NK-92 (cell line): ENCODE results near the gene MAPK13.
"Not testable (repeated sequence)": the region's sequence is repeated elsewhere in the genome, so short reads cannot be mapped to it uniquely, and the experiment has no call there.

Experiments
- DNase-seq: peaks from one replicate; lab custom pipeline; 2025; ENCODE audit not compliant: unreplicated experiment; lab: John Stamatoyannopoulos, UW

The MAPK13 gene

DNA sequence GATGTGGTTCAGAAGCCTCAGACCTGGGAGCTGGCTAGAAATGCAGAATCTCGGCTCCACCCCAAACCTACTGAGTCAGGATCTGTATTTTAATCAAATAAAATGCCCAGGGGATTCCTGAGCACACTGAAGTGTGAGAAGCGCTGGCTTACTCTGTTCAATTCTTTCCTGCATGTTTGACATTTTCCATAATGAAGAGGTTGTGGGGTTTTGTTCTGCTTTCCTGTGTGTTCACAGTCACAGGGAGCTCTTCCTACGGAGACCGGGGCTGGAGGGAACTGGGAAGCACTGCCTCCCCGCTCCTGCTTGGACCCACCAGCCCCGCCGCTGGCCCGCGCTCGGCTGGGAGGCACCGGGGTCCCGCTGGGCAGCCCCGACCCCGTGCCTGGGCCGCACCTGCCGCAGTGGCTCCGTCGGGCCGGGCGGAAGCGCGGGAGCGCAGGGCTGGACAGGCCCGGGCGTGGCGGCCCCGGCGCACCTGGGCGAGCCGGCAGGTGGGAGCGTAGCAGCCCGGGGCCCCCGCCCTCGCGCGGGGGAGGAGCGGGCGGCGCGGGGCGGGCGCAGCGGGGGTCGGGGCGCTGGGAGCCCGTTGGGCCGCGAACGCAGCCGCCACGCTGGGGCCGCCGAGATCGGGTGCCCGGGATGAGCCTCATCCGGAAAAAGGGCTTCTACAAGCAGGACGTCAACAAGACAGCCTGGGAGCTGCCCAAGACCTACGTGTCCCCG is at the start of gene MAPK13:
Gene MAPK13, plus strand, starts transcription at position 573 of the 726 bp plus-strand sequence. Its CDS starts 70 bp downstream, at position 643.
- DNase-seq, result no peak

DNA sequence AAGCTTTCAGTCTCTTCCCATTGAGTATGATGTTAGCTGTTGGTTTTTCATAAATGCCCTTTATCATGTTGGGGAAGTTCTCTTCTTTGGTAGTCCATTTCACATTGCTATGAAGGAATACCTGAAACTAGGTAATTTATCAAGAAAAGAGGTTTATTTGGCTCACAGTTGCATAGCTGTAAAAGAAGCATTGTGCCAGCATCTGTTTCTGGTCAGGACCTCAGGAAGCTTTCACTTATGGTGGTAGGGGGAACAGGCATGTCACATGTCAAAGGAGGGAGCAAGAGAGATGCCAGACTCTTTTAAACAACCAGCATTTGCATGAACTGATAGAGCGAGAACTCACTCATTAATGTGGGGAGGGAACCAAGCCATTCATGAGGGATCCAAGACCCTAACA is 48.0 kb upstream of the MAPK13 start:
- no peak for DNase-seq

DNA sequence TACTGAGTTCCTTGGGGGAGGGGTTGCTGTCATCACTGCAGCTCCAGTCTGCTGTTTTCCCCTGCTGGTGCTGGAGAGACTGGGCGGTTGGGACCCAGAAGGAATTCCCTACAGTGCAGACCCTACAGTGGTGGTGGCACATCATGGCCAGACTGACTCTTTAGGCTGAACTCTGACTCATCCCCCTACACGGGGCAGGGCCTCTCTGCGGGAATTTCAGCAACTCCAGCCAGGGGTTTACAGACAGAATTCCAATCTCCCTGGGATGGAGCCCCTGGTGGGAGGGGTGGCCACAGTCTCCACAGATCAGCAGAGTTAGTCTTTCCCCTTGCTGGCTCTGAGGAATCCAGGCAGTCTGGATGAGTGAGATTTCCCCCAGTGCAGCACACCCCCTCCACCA is 46.9 kb upstream of the MAPK13 start:
- no peak for DNase-seq

DNA sequence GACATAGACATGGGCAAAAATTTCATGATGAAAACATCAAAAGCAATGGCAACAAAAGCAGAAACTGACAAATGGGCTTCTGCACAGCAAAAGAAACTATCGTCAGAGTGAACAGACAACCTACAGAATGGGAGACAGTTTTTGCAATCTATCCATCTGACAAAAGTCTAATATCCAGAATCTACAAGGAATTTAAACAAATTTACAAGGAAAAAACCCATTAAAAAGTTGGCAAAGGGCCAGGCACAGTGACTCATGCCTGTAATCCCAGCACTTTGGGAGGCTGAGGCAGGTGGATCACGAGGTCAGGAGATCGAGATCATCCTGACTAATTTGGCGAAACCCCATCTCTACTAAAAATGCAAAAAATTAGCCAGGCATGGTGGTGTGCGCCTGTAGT is 42.1 kb upstream of the MAPK13 start:
- not testable (repeated sequence) for DNase-seq

DNA sequence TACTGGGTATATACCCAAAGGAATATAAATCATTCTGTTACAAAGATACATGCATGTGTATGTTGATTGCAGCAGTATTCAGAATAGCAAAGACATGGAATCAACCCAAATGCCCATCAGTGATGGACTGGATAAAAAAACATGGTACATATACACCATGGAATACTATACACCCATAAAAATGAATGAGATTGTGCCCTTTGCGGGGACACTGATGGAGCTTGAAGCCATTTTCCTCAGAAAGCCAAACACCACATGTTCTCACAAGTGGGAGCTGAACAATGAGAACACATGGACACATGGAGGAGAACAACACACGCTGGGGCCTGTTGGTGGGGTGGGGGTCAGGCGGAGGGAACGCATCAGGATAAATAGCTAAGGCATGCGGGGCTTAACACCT is 41.3 kb upstream of the MAPK13 start:
- no peak for DNase-seq

DNA sequence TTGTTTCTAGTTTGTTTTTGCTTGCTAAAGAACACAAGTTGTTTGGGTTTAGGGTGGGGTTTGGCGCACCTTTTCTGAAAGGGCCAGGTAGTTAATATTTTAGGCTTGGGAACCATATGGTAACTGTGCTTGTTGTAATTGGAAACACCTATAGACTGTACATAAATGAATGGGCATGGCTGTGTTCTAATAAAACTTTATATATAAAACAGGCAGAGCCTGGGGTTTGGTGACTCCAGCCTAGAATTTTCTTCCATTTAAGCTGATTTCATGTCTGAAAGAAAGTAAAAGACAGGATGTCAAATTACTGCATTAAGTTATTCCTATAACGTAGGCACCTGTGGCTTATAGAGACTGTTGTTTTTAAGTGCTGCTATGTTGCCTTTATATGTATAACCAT is 36.1 kb upstream of the MAPK13 start:
- no peak for DNase-seq

DNA sequence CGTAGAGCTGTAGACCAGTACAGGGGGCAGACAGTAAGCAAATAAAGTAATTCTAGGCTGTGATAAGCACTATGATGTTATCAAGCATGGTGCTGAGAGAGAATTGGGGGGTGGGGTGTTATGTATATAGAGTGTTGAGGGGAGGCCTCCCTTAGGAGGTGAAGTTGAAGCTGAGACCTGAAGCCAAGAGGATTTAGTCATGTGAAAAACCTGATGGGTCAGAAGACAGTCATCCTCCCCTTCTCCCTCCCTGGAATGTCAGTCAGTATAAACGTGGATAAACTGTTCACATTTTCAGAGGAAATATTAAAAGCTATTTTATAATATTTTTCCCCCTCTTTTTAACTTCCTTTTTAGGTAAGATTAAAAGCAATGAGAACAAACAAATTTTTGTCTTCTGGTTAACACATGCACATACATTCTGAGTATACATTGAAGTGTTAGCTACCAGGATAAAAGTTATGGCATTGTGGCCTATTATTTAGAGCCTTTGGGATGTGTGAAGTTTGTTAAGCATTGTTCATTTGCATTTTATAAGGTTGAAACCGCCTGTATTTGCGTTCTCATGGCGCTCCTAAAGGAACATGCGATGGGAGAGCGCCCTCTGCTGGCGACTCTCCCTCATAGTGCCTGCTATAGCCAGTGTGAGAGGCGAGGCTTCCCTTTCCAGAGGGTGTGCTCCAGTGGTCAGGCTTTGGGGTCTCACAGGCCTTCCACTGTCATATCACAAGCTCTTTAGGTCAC is 35.4 kb upstream of the MAPK13 start:
- DNase-seq, result peak; percentile 25

DNA sequence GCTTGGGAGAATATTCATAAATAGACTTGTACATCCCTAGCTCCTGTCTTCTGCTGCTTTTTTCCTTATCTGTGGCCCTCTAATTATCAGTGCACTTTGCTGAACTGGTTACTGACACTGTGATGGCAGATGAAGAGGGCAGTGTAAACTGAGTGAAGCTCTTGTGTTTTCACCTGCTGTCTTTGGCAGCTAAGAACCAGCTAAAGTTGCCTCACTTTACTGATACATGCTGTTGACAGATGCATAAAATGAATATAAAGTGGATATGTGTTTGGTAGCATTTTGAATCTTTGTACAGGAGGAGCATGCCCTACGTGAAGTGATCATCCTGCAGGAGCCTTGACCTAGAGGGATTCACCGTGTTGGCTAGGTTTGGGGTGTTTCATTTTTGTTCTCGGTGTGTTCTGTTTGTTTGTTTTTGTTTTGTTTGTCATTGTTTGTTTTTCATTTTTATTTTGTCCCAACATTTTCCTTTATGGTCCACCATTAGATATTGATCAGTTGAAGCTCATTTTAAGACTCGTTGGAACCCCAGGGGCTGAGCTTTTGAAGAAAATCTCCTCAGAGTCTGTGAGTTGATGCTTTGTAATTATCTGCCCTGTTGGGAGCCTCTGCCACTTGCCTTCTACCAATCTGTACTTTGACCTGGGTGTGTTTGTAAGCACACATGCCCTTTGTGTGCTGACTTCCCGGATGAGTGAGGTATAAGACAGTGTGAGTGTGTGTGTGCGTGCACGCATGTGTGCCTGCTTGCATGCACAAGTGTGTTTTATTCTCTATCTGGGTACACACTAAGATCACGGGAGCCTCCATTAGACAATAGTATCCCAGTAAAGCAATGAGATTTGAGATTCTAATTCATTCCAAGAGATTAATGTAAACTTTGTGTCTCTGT is 34.6 kb upstream of the MAPK13 start:
- no peak for DNase-seq

DNA sequence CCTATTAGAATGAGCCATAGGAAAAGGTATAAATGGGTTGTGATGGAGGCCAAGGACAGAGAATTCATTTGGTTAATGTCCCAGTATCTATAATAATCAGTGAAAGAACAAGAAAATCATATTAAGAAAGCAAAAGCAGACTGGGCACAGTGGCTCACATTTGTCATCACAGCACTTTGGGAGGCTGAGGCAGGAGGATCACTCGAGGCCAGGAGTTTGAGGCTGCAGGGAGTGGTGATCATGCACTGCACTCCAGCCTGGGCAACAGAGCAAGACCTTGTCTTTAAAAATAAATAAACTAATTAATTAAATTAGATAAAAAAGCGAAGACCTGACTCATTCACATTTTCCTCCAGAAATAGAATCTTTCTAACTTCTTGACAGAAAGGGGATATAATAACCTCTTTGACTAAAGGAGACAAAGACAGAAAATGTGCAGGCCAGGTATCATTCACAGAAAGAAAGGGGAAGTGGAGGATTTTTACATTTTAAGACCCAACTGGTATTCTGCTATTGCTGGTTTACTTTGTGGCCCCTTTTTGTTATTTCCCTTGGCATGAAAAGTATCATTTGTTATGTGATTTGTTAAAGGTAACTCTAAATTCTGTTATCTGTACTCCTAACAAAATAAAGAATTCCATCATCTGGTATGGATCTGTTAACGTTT is 31.9 kb upstream of the MAPK13 start:
- DNase-seq, result no peak

DNA sequence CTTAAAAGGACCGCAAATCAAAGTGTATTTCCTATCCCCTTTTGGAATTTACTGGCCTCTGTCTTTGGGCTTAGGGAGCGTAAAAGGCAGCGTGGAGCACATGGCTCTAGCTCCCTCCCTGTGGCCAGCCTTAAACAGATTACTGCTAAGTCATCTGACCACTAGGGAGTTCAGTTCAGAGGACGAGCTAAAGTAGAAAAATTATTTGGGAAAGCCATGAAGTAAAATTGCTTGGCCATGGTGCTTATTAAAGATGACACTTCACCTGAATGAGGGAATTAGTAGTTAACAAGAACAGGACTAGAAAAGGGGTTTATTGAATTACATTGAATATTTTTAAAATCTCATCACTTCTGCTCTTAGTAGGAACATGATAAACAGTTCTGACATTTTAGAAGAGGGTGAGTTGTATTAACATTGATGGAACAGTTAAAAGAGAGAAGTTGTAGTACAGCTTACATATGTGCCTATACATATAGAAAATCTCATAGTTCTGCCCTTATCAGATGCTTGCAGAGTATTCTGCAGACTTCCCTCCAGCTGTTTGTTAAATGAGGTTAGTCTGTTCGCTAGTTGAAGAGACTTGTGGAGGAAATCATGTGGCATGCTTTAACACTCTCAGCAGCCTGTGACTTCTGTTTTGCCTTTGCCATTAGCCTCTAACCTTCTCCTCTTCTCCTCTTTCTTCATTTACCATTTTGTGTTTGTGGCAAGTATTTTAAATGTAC is 31.2 kb upstream of the MAPK13 start:
- no peak for DNase-seq

DNA sequence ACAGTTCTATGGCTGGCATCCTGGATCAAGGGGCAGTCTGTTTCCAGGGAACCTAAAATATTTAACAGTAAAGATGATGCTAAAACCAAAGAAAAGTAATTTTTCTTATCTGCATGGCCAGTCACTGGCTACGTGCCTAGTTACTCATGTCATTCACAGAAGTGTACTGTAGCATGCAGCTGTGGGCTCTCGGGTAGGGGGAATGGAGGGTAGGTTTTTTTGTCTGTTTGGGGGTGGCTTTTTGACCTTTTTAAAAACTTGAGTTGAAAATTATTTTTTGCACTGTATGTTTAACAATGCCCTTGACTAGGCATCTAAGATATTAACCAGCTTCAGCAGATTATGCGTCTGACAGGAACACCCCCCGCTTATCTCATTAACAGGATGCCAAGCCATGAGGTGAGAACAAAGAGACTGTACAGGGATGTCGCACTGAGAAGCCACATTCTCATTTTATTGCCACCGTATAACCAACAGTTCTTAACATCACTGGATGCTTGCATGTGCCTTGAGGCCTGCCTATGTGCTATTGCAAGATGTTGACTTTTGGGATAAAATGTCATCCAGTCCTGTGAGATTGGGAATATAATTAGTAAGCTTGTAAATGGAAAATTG is 30.3 kb upstream of the MAPK13 start:
- no peak for DNase-seq

DNA sequence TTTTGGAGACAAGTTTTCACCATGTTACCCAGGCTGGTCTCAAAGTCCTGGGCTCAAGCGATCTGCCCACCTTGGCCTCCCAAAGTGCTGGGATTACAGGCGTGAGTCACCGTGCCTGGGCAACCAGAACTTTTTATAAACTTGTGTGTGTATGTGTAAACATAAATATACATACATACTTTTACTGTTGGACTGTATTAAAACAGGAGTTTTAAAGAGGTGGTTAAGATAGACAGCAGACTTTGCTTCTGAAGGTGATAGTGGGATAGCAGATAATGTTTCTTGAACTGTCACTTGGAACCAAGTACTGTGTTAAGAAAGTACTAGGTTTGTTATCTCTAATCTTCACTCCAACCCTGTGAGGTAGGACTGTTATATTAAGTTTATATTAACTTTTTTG is 28.6 kb upstream of the MAPK13 start:
- DNase-seq, result no peak

DNA sequence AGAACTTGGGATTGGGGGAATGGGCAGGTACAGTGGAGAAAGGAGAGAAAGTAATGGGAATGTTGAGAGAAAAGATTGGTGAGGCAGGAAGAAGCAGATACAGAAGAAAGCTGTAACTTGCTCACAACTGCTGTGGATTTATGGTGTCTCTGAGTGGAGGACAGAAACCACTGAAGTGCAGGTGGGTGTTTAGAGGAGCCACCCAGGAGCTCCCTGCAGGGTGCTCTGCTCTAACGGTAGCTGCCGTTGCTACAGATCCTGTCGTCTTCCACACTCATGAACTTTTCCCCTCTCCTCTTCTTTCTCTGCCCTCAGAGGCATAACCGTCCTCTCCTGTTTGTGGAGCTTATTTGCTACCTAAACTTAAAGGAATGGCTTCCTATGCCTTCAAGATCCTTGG is 27.5 kb upstream of the MAPK13 start:
- DNase-seq, result no peak

DNA sequence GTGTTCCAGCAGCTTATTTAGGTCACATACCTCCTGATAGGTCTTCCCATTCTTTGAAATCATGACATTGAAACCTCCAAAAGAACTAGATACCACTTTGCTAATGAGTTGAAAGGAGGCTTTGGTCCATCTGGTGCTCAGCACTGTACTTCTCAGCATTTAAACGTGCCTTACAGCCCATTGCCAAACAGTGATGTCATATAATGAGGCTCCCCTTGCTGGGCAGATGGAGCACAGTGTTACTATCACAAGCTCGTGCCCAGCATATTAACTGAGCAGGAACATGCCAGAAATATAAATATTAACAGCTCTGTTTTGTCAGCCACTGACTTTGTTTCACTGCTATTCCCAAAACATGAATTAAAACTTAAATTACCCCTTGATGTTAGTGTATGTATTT is 25.5 kb upstream of the MAPK13 start:
- DNase-seq, result no peak

DNA sequence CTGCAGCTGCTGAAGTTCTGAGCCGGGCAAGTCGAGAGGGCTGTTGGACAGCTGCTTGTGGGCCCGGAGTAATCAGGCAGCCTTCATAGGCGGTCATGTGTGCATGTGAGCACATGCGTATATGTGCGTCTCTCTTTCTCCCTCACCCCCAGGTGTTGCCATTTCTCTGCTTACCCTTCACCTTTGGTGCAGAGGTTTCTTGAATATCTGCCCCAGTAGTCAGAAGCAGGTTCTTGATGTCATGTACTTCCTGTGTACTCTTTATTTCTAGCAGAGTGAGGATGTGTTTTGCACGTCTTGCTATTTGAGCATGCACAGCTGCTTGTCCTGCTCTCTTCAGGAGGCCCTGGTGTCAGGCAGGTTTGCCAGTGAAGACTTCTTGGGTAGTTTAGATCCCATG is 21.2 kb upstream of the MAPK13 start:
- no peak for DNase-seq

DNA sequence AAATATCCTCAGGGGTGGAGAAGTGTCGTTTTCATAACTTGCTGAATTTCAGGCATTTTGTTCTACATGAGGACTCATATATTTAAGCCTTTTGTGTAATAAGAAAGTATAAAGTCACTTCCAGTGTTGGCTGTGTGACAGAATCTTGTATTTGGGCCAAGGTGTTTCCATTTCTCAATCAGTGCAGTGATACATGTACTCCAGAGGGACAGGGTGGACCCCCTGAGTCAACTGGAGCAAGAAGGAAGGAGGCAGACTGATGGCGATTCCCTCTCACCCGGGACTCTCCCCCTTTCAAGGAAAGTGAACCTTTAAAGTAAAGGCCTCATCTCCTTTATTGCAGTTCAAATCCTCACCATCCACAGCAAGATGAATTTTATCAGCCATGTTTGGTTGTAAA is 20.3 kb upstream of the MAPK13 start:
- no peak for DNase-seq

DNA sequence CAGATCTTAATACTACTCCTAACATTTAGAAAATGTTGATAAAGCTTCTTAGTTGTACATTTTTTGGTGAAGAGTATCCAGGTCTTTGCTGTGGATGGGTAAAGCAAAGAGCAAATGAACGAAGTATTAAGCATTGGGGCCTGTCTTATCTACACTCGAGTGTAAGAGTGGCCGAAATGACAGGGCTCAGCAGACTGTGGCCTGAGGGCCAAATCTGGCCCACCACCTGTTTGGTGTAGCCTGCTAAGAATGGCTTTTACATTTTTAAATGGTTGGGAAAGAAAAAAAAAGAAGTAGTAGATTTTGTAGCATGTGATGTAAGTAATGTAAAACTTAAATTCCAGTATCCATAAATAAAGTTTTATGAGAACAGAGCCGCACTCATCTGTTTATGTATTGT is 19.4 kb upstream of the MAPK13 start:
- DNase-seq, result no peak

DNA sequence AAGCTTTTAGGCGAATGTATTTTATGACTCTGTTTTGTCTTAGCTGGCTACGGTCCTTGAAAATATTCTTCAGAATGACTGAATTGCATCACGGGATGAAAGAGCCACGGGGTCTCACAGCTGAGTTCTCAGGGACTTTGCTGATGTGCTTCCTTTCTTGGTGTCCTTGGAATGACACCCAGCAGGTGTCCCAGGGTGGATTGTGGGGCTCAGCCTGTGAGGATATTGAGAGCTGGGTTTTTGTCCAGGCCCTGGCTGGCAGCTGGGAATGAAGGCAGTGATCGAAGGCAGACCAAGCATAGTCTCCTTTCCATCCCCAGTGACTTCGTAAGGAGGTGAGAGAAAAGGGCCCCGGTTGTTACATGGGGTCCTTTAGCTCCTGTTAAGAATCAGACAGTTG is 18.8 kb upstream of the MAPK13 start:
- no peak for DNase-seq

DNA sequence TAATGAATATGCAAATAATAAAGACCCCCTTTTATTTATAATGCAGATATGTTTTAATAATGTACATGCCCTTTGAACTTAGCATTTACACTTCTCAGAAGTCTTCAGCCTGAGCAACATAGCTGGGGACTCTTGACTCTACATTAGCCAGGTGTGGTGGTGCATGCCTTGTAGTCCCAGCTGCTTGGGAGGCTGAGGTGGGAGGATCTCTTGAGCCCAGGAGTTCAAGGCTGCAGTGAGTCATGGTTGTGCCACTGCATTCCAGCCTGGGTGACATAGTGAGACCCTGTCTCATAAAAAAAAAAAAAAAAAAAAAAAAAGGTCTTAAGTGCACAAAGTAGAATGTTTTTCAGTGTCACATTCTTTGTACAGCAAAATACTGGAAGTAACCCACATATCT is 17.3 kb upstream of the MAPK13 start:
- no peak for DNase-seq

DNA sequence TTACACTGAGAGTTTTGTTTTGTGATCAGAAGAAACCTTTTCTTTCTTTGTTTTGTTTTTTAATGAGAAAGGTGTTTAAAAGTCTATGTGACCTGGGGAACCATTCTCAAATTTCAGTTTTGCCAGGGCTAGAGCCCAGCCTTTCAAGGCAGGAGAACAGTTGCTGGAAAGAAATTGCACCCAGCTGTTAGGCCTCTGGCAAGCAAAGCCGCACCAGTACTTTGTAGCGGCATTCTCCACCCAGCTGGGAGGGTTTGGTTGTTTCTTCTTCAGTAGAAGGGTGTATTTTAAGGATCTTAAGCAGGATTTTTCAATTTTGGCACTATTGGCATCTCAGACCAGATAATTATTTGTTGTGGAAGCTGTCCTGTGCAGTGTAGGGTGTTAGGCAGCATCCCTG is 16.6 kb upstream of the MAPK13 start:
- DNase-seq, result no peak
